IMR-90 (cell line): ENCODE results near the gene ATL2. TPM values are rescaled to one million over a fixed set of nuclear protein-coding genes. Genes with fewer than 3 reads are reported as not detected.
A peak's percentile ranks its signal among the peaks of the same experiment; 100 is the strongest.

Experiments used
- ATAC-seq: fragments of 200-7000 bp; cut with Tn5 transposase; 2 replicates; pipeline ENCODE4 v1.9.1; 2020; ENCODE audit warnings: low read depth, mild to moderate bottlenecking, moderate library complexity
- BruUV-seq: library from RNA; stranded (reverse); fragments of 400-500 nt; replicated peaks from 2 replicates; lab custom pipeline; 2021; lab: Mats Ljungman, UMichigan
- CTCF ChIA-PET: fragments of 300-600 bp; formaldehyde crosslinking; extraction: SDS; loops from one replicate; lab custom pipeline; 2021; ENCODE audit warnings: antibody characterized with exemption; lab: Yijun Ruan, JAX
- POLR2A ChIA-PET: fragments of 300-600 bp; sonication (Branson Sonifier 250); formaldehyde crosslinking; loops from one replicate; lab custom pipeline; 2022; ENCODE audit warnings: antibody characterized with exemption; ENCODE audit not compliant: unreplicated experiment; lab: Charles Lee
- DNase-seq: peaks from one replicate; pipeline ENCODE4 v3.0.0; 2013
- H2AFZ ChIP-seq: replicated peaks from 2 replicates; pipeline ENCODE3; 2013; ENCODE audit warnings: low read length, mild to moderate bottlenecking; ENCODE audit not compliant: poor library complexity
- H2AK5ac ChIP-seq: 2 replicates; pipeline ENCODE4 v1.6.1; 2013; ENCODE audit warnings: low read depth, low read length, inconsistent platforms
- H2AK9ac ChIP-seq: replicated peaks from 2 replicates; pipeline ENCODE3; 2013; ENCODE audit warnings: mild to moderate bottlenecking, low read depth, low read length, moderate library complexity; ENCODE audit not compliant: poor library complexity
- H2BK120ac ChIP-seq: 2 replicates; pipeline ENCODE4 v1.6.1; 2013; ENCODE audit warnings: low read depth, low read length, inconsistent platforms
- H2BK15ac ChIP-seq: 3 replicates; pipeline ENCODE4 v1.6.1; 2013; ENCODE audit warnings: low read depth, low read length, inconsistent platforms
- H2BK20ac ChIP-seq: 2 replicates; pipeline ENCODE4 v1.6.1; 2013; ENCODE audit warnings: low read depth, mild to moderate bottlenecking, inconsistent platforms, low read length, moderate library complexity
- H2BK5ac ChIP-seq: 2 replicates; pipeline ENCODE4 v1.6.1; 2013; ENCODE audit warnings: mild to moderate bottlenecking, low read depth, low read length, inconsistent platforms; ENCODE audit not compliant: poor library complexity, severe bottlenecking
- H3K14ac ChIP-seq: replicated peaks from 2 replicates; pipeline ENCODE4 v1.6.1; 2013; ENCODE audit warnings: low read depth, low read length, inconsistent platforms
- H3K18ac ChIP-seq: 2 replicates; pipeline ENCODE4 v1.6.1; 2013; ENCODE audit warnings: low read depth, low read length, control low read depth
- H3K23ac ChIP-seq: 2 replicates; pipeline ENCODE4 v1.6.1; 2013; ENCODE audit warnings: low read depth, low read length, inconsistent platforms
- H3K27ac ChIP-seq: 2 replicates; pipeline ENCODE4 v1.5.1; 2013; ENCODE audit warnings: mild to moderate bottlenecking, control low read depth, low read length; ENCODE audit not compliant: insufficient read depth
- H3K27me3 ChIP-seq: 2 replicates; pipeline ENCODE4 v1.6.1; 2013; ENCODE audit warnings: low read length; ENCODE audit not compliant: control insufficient read depth, insufficient read depth
- H3K36me3 ChIP-seq: 2 replicates; pipeline ENCODE4 v1.6.1; 2013; ENCODE audit warnings: low read length, mixed read lengths; ENCODE audit not compliant: control insufficient read depth, insufficient read depth
- H3K4ac ChIP-seq: 2 replicates; pipeline ENCODE4 v1.6.1; 2013; ENCODE audit warnings: low read depth, low read length, inconsistent platforms
- H3K4me1 ChIP-seq: 2 replicates; pipeline ENCODE4 v1.6.1; 2013; ENCODE audit warnings: low read length, mixed read lengths; ENCODE audit not compliant: control insufficient read depth, insufficient read depth
- H3K4me2 ChIP-seq: 2 replicates; pipeline ENCODE4 v1.6.1; 2013; ENCODE audit warnings: low read depth, mild to moderate bottlenecking, control low read depth, low read length, moderate library complexity
- H3K4me3 ChIP-seq: 2 replicates; pipeline ENCODE4 v1.5.1; 2013; ENCODE audit warnings: low read depth, mild to moderate bottlenecking, control low read depth, low read length, moderate library complexity; ENCODE audit not compliant: insufficient read depth
- H3K56ac ChIP-seq: 2 replicates; pipeline ENCODE4 v1.6.1; 2013; ENCODE audit warnings: low read length, inconsistent platforms; ENCODE audit not compliant: insufficient read depth; ENCODE audit errors: extremely low read depth
- H3K79me1 ChIP-seq, 2 experiments: 2 replicates each; pipeline ENCODE4 v1.6.1; 2013; ENCODE audit warnings: low read length in 2 of 2, inconsistent platforms in 1 of 2, low read depth in 1 of 2
- H3K9ac ChIP-seq: 2 replicates; pipeline ENCODE4 v1.6.1; 2013; ENCODE audit warnings: low read depth, low read length, control low read depth
- H3K9me1 ChIP-seq: 2 replicates; pipeline ENCODE4 v1.6.1; 2013; ENCODE audit warnings: low read length, inconsistent platforms; ENCODE audit not compliant: insufficient read depth
- H3K9me3 ChIP-seq: 2 replicates; pipeline ENCODE4 v1.6.1; 2013; ENCODE audit warnings: low read length; ENCODE audit not compliant: control insufficient read depth, insufficient read depth
- H4K20me1 ChIP-seq: 2 replicates; pipeline ENCODE4 v1.6.1; 2013; ENCODE audit warnings: low read length, inconsistent platforms; ENCODE audit not compliant: insufficient read depth
- H4K5ac ChIP-seq: 2 replicates; pipeline ENCODE4 v1.6.1; 2013; ENCODE audit warnings: mild to moderate bottlenecking, low read depth, low read length, control low read depth
- H4K8ac ChIP-seq, 2 experiments: 2 replicates each; pipeline ENCODE4 v1.6.1; 2013; ENCODE audit warnings: low read depth in 2 of 2, low read length in 2 of 2, control low read depth in 1 of 2, inconsistent platforms in 1 of 2
- H4K91ac ChIP-seq: 2 replicates; pipeline ENCODE4 v1.6.1; 2013; ENCODE audit warnings: low read depth, low read length, inconsistent platforms; ENCODE audit not compliant: insufficient read depth
- BHLHE40 ChIP-seq: fragments of 150-350 bp; IDR thresholded peaks from 2 replicates; pipeline ENCODE4 v1.6.1; 2016; ENCODE audit warnings: mild to moderate bottlenecking, low read depth, low read length
- CEBPB ChIP-seq: IDR thresholded peaks from 2 replicates; pipeline ENCODE4 v1.6.1; 2012; ENCODE audit warnings: low read depth, low read length, improper control_type of control experiment
- CHD1 ChIP-seq: IDR thresholded peaks from 2 replicates; pipeline ENCODE4 v1.6.1; 2012; ENCODE audit warnings: low read depth, low read length, improper control_type of control experiment
- FOS ChIP-seq: fragments of 150-350 bp; IDR thresholded peaks from 2 replicates; pipeline ENCODE4 v1.6.1; 2016; ENCODE audit warnings: low read depth, low read length
- MAFK ChIP-seq: IDR thresholded peaks from 2 replicates; pipeline ENCODE4 v1.6.1; 2012; ENCODE audit warnings: low read depth, low read length, improper control_type of control experiment
- MAZ ChIP-seq: IDR thresholded peaks from 2 replicates; pipeline ENCODE4 v1.6.1; 2012; ENCODE audit warnings: low read depth, mild to moderate bottlenecking, low read length, improper control_type of control experiment, moderate library complexity, borderline replicate concordance
- MXI1 ChIP-seq: IDR thresholded peaks from 2 replicates; pipeline ENCODE4 v1.6.1; 2012; ENCODE audit warnings: low read depth, mild to moderate bottlenecking, low read length, moderate library complexity, borderline replicate concordance
- NFE2L2 ChIP-seq: fragments of 150-350 bp; IDR thresholded peaks from 2 replicates; pipeline ENCODE4 v1.6.1; 2016; ENCODE audit warnings: low read depth, mild to moderate bottlenecking, low read length
- RAD21 ChIP-seq: IDR thresholded peaks from 2 replicates; pipeline ENCODE4 v1.6.1; 2012; ENCODE audit warnings: low read length, improper control_type of control experiment
- RCOR1 ChIP-seq: IDR thresholded peaks from 2 replicates; pipeline ENCODE4 v1.6.1; 2012; ENCODE audit warnings: mild to moderate bottlenecking, low read length, improper control_type of control experiment; ENCODE audit not compliant: insufficient replicate concordance
- RFX5 ChIP-seq: IDR thresholded peaks from 2 replicates; pipeline ENCODE4 v1.8.0; 2012; ENCODE audit warnings: low read depth, mild to moderate bottlenecking, low read length, moderate library complexity
- SMC3 ChIP-seq: fragments of 150-350 bp; IDR thresholded peaks from 2 replicates; pipeline ENCODE4 v1.6.1; 2016; ENCODE audit warnings: low read depth, mild to moderate bottlenecking, antibody characterized with exemption, low read length, moderate library complexity
- WGBS, 2 experiments: methylation state at CpG; one replicate each; pipeline versions ENCODE4 v1.1.5 to v1.1.7; 2013; ENCODE audit warnings: missing lambda C conversion rate in 2 of 2; ENCODE audit not compliant: insufficient read length in 1 of 2; ENCODE audit errors: extremely low coverage in 2 of 2; 5-methylcytosine and 5-hydroxymethylcytosine counted together
- dilution Hi-C: fragments of 300-500 bp; cut with HindIII; formaldehyde crosslinking; loops from one replicate; pipeline ENCODE4 v1.14.3; 2018; ENCODE audit warnings: low sequenced_read_pairs; ENCODE audit not compliant: unreplicated experiment
- in situ Hi-C: fragments of 300-500 bp; cut with MboI; formaldehyde crosslinking; loops from 3 replicates; pipeline ENCODE4 v1.14.3; 2019; ENCODE audit warnings: low sequenced_read_pairs, inconsistent platforms, mixed read lengths
- intact Hi-C: fragments of 100-400 bp; cut with micrococcal nuclease; formaldehyde crosslinking; loops from 2 replicates; pipeline ENCODE4 v1.10.0; 2022
- polyA plus RNA-seq, 3 experiments: library from polyadenylated mRNA; depleted of rRNA; stranded (reverse); fragments of >200 nt; gene quantifications; 2 replicates each; pipeline ENCODE4 v1.2.3, GENCODE V29; 2012; ENCODE audit warnings: low replicate concordance in 1 of 3
- total RNA-seq: library from RNA; depleted of rRNA; stranded (reverse); fragments of >200 nt; gene quantifications from 2 replicates; pipeline ENCODE4 v1.2.3, GENCODE V29; 2012
- TF ChIP-seq, protein P1 (sequence below): fragments of 150-350 bp; IDR thresholded peaks from 2 replicates; pipeline ENCODE4 v1.6.1; 2016; ENCODE audit warnings: low read depth, mild to moderate bottlenecking, low read length, moderate library complexity, borderline replicate concordance
- TF ChIP-seq, protein P2 (sequence below): conservative IDR thresholded peaks from 2 replicates; pipeline ENCODE4 v1.5.1; 2012; ENCODE audit warnings: mild to moderate bottlenecking, low read depth, low read length, improper control_type of control experiment

ATL2 gene
- total and polyA plus RNA-seq, 2 of the 4 experiments (the other 2 are of a cell fraction) = 16.0 to 62.6 TPM

DNA sequence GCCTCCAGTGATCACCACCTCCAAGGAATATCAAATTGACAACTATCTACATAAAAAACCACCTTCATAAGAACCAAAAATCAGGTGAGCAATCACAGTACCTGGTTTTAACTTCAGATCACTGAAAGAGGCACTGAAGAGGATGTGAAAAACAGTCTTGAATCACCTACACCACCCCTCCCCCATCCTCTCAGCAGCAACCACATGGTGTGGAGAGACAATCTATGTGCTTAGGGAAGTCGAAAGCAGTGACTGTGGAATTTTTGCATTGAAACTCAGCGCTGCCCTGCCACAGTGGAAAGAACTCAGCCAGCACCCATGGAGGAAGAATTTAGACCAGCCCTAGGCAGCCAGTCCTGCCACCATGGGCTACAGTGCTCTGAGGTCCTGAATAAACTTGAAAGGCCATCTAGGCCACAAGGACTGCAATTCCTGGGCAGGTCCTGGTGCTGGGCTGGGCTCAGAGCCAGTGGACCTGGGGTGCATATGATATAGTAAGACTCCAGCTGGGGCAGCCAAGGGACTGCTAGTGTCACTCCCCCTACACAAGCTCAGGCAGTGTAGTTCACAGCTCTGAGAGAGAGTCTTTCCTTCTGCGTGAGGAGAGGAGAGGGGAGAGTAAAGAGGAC, 75.6 kb downstream of the ATL2 start:
- Histone ChIP-seq H2BK120ac (no peak overlapping the region), H4K91ac (no peak overlapping the region), H4K8ac (no peak overlapping the region), H3K56ac (no peak overlapping the region), H3K4me2 (no peak overlapping the region), H3K27ac (no peak overlapping the region), H2BK15ac (no peak overlapping the region), H2AFZ (no peak overlapping the region), H3K14ac (no peak overlapping the region), H3K79me1 (peaks cover 5 to 24% of the 10 kb centered on the region in 2 experiments; a peak in 3 of 4 replicates), H3K9me3 (no peaks in the 10 kb centered on the region), H3K36me3 (peaks cover 11% of the 10 kb centered on the region), H3K4me1 (no peaks in the 10 kb centered on the region), H4K5ac (no peak overlapping the region), H2BK20ac (no peak overlapping the region), H2AK5ac (no peak overlapping the region), H3K27me3 (no peaks in the 10 kb centered on the region), H2BK5ac (no peak overlapping the region), H4K20me1 (no peaks in the 10 kb centered on the region; the same call in 1 of the 2 replicates), H3K9ac (no peak overlapping the region), H3K9me1 (0 out of 2 replicates have a peak, but pooled peaks cover 11% of the 10 kb centered on the region), H3K4me3 (no peak overlapping the region), H3K4ac (no peak overlapping the region), H2AK9ac (no peak overlapping the region), H3K18ac (no peak overlapping the region), H3K23ac (no peak overlapping the region)
- ChIA-PET POLR2A (no interaction called here), CTCF (no interaction called here)
- TF ChIP-seq BHLHE40 (no peak), SMC3 (no peak), RFX5 (no peak), FOS (no peak), CEBPB (no peak), RCOR1 (no peak), CHD1 (no peak), RAD21 (no peak), MXI1 (no peak), NFE2L2 (no peak), MAFK (no peak), MAZ (no peak)
- TF ChIP-seq, protein P1, sequence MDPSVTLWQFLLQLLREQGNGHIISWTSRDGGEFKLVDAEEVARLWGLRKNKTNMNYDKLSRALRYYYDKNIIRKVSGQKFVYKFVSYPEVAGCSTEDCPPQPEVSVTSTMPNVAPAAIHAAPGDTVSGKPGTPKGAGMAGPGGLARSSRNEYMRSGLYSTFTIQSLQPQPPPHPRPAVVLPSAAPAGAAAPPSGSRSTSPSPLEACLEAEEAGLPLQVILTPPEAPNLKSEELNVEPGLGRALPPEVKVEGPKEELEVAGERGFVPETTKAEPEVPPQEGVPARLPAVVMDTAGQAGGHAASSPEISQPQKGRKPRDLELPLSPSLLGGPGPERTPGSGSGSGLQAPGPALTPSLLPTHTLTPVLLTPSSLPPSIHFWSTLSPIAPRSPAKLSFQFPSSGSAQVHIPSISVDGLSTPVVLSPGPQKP = no peak
- TF ChIP-seq, protein P2, sequence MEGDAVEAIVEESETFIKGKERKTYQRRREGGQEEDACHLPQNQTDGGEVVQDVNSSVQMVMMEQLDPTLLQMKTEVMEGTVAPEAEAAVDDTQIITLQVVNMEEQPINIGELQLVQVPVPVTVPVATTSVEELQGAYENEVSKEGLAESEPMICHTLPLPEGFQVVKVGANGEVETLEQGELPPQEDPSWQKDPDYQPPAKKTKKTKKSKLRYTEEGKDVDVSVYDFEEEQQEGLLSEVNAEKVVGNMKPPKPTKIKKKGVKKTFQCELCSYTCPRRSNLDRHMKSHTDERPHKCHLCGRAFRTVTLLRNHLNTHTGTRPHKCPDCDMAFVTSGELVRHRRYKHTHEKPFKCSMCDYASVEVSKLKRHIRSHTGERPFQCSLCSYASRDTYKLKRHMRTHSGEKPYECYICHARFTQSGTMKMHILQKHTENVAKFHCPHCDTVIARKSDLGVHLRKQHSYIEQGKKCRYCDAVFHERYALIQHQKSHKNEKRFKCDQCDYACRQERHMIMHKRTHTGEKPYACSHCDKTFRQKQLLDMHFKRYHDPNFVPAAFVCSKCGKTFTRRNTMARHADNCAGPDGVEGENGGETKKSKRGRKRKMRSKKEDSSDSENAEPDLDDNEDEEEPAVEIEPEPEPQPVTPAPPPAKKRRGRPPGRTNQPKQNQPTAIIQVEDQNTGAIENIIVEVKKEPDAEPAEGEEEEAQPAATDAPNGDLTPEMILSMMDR = no peak
- DNase-seq (no peak), ATAC-seq (peak; percentile 17; the same call in 1 of the 2 replicates)
- no TSS peak for BruUV-seq
- in situ Hi-C loops (loop anchor here (25.0 kb wide), 1 partner anchor 211 kb away; no protein-coding TSS in a partner anchor), dilution Hi-C loops (no loop called here), intact Hi-C loops (no loop called here)
- WGBS, 2 experiments = 67% methylated on average over 2 of the region's 3 CpGs; no CpG with 5 or more reads in 1 of the 2 experiments
